Stimulated activated CD8-positive, alpha-beta memory T cell treated with anti-CD3 and anti-CD28 coated beads, Interleukin-15, amount 100 ng/mL, for 1 hour (primary cell): Measurements from ENCODE around the gene WNT4.

Experiments
- DNase-seq: peaks from one replicate; pipeline ENCODE4 v3.0.0-alpha.2; 2020; ENCODE audit warnings: low read depth

The WNT4 gene

DNA sequence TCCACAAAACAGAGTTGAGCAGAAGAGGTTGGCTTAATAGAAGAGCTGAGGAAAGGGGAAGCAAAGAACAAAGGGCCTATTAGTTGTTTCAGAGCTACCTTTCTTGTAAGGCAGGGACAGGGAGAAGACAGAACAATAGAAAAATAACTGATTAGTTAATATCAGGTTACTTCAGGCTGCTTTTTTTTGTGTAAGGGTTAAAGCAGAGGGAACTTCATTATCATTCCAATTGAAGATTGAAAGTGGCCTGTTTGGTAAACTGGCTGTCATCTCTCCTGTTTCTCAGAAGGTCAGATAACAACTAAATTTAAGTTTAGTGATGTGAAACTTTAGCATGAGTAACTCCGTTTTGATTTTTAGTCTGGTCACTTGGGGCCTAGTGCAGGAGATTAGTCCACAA, 68.1 kb downstream of the WNT4 start:
- no peak for DNase-seq

GRCh38 chr1:22071511-22071910, 71.4 kb downstream of the WNT4 start:
- no peak for DNase-seq
